ENCODE measurements around the gene DOCK11.
"Not testable (repeated sequence)": the region's sequence is repeated elsewhere in the genome, so short reads cannot be mapped to it uniquely, and the experiment has no call there.

DOCK11 gene

DNA sequence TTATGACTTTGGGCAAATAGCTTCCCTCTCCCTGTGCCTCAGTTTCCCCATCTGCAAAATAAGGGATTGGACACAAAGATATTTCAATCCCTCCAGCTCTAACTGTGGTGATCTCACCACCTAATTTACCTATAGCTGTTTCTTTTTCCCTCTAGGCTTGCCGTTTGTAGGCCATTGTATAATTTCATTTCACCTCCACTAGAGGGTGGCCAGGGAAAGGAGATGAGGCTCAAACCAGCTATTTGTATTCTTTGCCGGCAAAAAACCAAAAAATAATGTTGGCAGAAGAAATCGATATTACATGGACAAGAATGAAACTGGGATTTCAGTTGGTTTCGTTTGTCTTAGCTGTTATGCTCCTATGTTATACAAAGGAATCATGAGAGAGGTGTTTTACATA is 36.1 kb upstream of the DOCK11 start:
- no peaks in the 10 kb centered on the region for H3K9me2 ChIP-seq (replicated peaks; ENCODE audit: low read depth, low read length)
- no peaks in the 10 kb centered on the region for H3K79me2 ChIP-seq (ENCODE audit: insufficient read depth, low read length)
- no peak overlapping the region for H3K9ac ChIP-seq (ENCODE audit: low read depth, low read length, poor library complexity, severe bottlenecking)
- H3K4me3 ChIP-seq (ENCODE audit: low read length, poor library complexity, severe bottlenecking), result no peak overlapping the region
- no peak for TF ChIP-seq EZH2phosphoT487 (IDR thresholded peaks at IDR 0.05; ENCODE audit: borderline replicate concordance)
- TF ChIP-seq, protein P1, sequence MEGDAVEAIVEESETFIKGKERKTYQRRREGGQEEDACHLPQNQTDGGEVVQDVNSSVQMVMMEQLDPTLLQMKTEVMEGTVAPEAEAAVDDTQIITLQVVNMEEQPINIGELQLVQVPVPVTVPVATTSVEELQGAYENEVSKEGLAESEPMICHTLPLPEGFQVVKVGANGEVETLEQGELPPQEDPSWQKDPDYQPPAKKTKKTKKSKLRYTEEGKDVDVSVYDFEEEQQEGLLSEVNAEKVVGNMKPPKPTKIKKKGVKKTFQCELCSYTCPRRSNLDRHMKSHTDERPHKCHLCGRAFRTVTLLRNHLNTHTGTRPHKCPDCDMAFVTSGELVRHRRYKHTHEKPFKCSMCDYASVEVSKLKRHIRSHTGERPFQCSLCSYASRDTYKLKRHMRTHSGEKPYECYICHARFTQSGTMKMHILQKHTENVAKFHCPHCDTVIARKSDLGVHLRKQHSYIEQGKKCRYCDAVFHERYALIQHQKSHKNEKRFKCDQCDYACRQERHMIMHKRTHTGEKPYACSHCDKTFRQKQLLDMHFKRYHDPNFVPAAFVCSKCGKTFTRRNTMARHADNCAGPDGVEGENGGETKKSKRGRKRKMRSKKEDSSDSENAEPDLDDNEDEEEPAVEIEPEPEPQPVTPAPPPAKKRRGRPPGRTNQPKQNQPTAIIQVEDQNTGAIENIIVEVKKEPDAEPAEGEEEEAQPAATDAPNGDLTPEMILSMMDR (conservative IDR thresholded peaks at IDR 0.05; ENCODE audit: low read length), result peak; percentile 59
- no peaks in the 10 kb centered on the region for H3K9me3 ChIP-seq (ENCODE audit: insufficient read depth, low read depth, low read length)
- H3K36me3 ChIP-seq (ENCODE audit: insufficient read depth, low read length), result no peaks in the 10 kb centered on the region
- H2AFZ ChIP-seq (ENCODE audit: low read length), result no peak overlapping the region
- no peaks in the 10 kb centered on the region for H3K4me1 ChIP-seq (ENCODE audit: insufficient read depth, low read length, poor library complexity, severe bottlenecking)
- no peaks in the 10 kb centered on the region for H4K20me1 ChIP-seq (ENCODE audit: insufficient read depth, low read length, poor library complexity, severe bottlenecking)
- no peaks in the 10 kb centered on the region for H3K27me3 ChIP-seq (ENCODE audit: insufficient read depth, low read length, poor library complexity, severe bottlenecking)
- H3F3A ChIP-seq (ENCODE audit: low read depth), result no peaks in the 10 kb centered on the region
- no peak overlapping the region for H3K4me2 ChIP-seq (ENCODE audit: low read depth, low read length, poor library complexity, severe bottlenecking)

DNA sequence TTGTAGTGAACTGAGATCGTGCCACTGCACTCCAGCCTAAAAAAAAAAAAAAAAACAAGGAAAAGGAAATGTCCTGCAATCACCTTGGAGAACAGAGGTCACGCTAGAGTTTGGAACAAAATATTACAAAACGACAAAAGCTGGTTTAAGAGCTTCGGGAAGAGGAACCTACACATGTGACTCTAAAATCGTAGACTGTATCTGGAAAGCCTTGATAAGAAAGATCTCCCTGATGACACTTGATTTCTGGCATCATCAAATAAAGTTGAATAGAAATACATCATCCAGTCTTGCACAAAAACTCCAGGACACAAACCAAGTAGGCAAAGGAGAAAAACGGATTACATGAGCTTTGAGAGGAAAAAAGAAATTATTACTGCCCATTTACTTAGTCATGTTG is 31.1 kb upstream of the DOCK11 start:
- Histone ChIP-seq H2AFZ (ENCODE audit: low read length) (no peak overlapping the region), H3K4me2 (ENCODE audit: low read depth, low read length, poor library complexity, severe bottlenecking) (no peak overlapping the region), H3K79me2 (ENCODE audit: insufficient read depth, low read length) (no peaks in the 10 kb centered on the region), H3K4me1 (ENCODE audit: insufficient read depth, low read length, poor library complexity, severe bottlenecking) (no peaks in the 10 kb centered on the region), H3K4me3 (ENCODE audit: low read length, poor library complexity, severe bottlenecking) (no peak overlapping the region), H3K27me3 (ENCODE audit: insufficient read depth, low read length, poor library complexity, severe bottlenecking) (no peaks in the 10 kb centered on the region), H3K9ac (ENCODE audit: low read depth, low read length, poor library complexity, severe bottlenecking) (no peak overlapping the region), H4K20me1 (ENCODE audit: insufficient read depth, low read length, poor library complexity, severe bottlenecking) (no peaks in the 10 kb centered on the region), H3F3A (ENCODE audit: low read depth) (no peaks in the 10 kb centered on the region), H3K36me3 (ENCODE audit: insufficient read depth, low read length) (no peaks in the 10 kb centered on the region), H3K9me3 (ENCODE audit: insufficient read depth, low read depth, low read length) (no peaks in the 10 kb centered on the region), H3K9me2 (replicated peaks; ENCODE audit: low read depth, low read length) (no peaks in the 10 kb centered on the region)
- TF ChIP-seq, protein P1 (conservative IDR thresholded peaks at IDR 0.05; ENCODE audit: low read length), result no peak
- TF ChIP-seq EZH2phosphoT487 (IDR thresholded peaks at IDR 0.05; ENCODE audit: borderline replicate concordance), result no peak

DNA sequence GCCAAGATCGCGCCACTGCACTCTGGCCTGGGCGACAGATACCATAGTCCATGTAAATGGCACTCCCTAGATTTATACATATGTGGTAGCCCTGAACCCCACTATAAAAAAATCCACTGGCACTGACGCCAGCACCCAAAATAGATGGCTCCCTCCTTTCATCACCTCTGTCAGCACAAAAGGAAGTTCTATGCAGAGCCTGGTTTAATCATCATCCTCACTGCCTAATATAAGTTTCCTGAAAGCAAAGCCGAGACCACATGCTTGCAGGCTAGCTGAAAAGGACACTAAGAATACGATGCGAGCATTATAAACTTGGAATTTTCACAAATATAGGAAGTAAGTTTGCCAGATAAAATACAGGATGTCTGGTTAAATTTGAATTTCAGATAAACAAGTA is 27.5 kb upstream of the DOCK11 start:
- Histone ChIP-seq H2AFZ (ENCODE audit: low read length) (no peak overlapping the region), H4K20me1 (ENCODE audit: insufficient read depth, low read length, poor library complexity, severe bottlenecking) (no peaks in the 10 kb centered on the region), H3F3A (ENCODE audit: low read depth) (no peaks in the 10 kb centered on the region), H3K9me2 (replicated peaks; ENCODE audit: low read depth, low read length) (no peaks in the 10 kb centered on the region), H3K36me3 (ENCODE audit: insufficient read depth, low read length) (no peaks in the 10 kb centered on the region), H3K27me3 (ENCODE audit: insufficient read depth, low read length, poor library complexity, severe bottlenecking) (no peaks in the 10 kb centered on the region), H3K9ac (ENCODE audit: low read depth, low read length, poor library complexity, severe bottlenecking) (no peak overlapping the region), H3K4me3 (ENCODE audit: low read length, poor library complexity, severe bottlenecking) (no peak overlapping the region), H3K4me2 (ENCODE audit: low read depth, low read length, poor library complexity, severe bottlenecking) (no peak overlapping the region), H3K9me3 (ENCODE audit: insufficient read depth, low read depth, low read length) (no peaks in the 10 kb centered on the region), H3K79me2 (ENCODE audit: insufficient read depth, low read length) (no peaks in the 10 kb centered on the region), H3K4me1 (ENCODE audit: insufficient read depth, low read length, poor library complexity, severe bottlenecking) (no peaks in the 10 kb centered on the region)
- TF ChIP-seq, protein P1 (conservative IDR thresholded peaks at IDR 0.05; ENCODE audit: low read length), result no peak
- no peak for TF ChIP-seq EZH2phosphoT487 (IDR thresholded peaks at IDR 0.05; ENCODE audit: borderline replicate concordance)

DNA sequence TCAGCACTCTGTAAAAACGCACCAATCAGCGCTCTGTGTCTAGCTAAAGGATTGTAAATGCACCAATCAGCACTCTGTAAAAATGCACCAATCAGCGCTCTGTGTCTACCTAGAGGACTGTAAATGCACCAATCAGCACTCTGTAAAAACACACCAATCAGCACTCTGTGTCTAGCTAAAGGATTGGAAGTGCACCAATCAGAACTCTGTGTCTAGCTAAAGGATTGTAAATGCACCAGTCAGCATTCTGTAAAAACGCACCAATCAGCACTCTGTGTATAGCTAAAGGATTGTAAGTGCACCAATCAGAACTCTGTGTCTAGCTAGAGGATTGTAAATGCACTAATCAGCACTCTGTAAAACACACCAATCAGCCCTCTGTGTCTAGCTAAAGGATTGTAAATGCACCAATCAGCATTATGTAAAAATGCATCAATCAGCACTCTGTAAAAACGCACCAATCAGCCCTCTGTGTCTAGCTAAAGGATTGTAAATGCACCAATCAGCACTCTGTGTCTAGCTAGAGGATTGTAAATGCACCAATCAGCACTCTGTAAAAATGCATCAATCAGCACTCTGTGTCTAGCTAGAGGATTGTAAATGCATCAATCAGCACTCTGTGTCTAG is 24.8 kb upstream of the DOCK11 start:
- not testable (repeated sequence) for H3K9ac ChIP-seq (ENCODE audit: low read depth, low read length, poor library complexity, severe bottlenecking); H3K4me2 ChIP-seq (ENCODE audit: low read depth, low read length, poor library complexity, severe bottlenecking); H3K27me3 ChIP-seq (ENCODE audit: insufficient read depth, low read length, poor library complexity, severe bottlenecking); H3F3A ChIP-seq (ENCODE audit: low read depth); H3K4me3 ChIP-seq (ENCODE audit: low read length, poor library complexity, severe bottlenecking); H3K9me3 ChIP-seq (ENCODE audit: insufficient read depth, low read depth, low read length); H3K79me2 ChIP-seq (ENCODE audit: insufficient read depth, low read length); H3K4me1 ChIP-seq (ENCODE audit: insufficient read depth, low read length, poor library complexity, severe bottlenecking); H3K36me3 ChIP-seq (ENCODE audit: insufficient read depth, low read length); H4K20me1 ChIP-seq (ENCODE audit: insufficient read depth, low read length, poor library complexity, severe bottlenecking); H2AFZ ChIP-seq (ENCODE audit: low read length); H3K9me2 ChIP-seq (replicated peaks; ENCODE audit: low read depth, low read length)
